ENCODE data around the gene BCL2L11. TPM values are rescaled to one million over a fixed set of nuclear protein-coding genes. Genes with fewer than 3 reads are reported as not detected.

Gene BCL2L11
- total and polyA plus RNA-seq, 2 donors (not counting 3 experiments of a cell fraction or from before 2014, with no cell fraction given) = 12.9 to 26.6 TPM

DNA sequence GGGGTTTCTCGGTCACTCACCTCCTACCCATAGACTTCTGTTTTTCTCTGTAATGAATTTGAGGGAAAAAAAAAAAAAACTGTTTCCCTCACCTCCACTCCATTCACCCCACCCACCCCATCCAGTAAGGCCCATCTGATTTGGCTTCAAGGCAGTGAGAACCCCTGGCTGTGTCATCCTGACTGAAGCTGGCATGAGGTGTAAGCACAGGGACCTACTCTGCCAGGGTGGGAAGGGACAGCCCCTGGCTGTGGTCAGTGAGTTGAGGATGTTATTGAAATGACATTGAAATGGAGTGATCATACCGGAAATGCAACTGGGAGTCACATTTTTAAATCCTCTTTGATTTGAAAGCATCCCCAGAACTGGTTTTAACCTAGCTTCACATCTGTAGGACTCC is 19.1 kb upstream of the BCL2L11 start:
- Histone ChIP-seq H3K4me3 (replicated peaks in 1 of 3; ENCODE audit: insufficient read depth in 1 of 3, low read depth in 1 of 3, low read length in 3 of 3) (no peak overlapping the region), H3K9ac (replicated peaks; ENCODE audit: extremely low read depth, insufficient read depth, low read length) (no peak overlapping the region), H3K9me1 (replicated peaks; ENCODE audit: control insufficient read depth, extremely low read depth, insufficient read depth, low read length) (no peaks in the 10 kb centered on the region), H2AFZ (ENCODE audit: low read depth, low read length) (no peak overlapping the region), H3K9me3 (replicated peaks; ENCODE audit: control insufficient read depth, insufficient read depth, low read length) (no peaks in the 10 kb centered on the region), H4K20me1 (replicated peaks; ENCODE audit: control insufficient read depth, extremely low read depth, insufficient read depth, low read length) (no peaks in the 10 kb centered on the region), H3K4me2 (ENCODE audit: insufficient read depth, low read length) (no peak overlapping the region), H3K27me3 (ENCODE audit: control insufficient read depth in 2 of 2, insufficient read depth in 2 of 2, low read length in 2 of 2) (peaks cover 25 to 33% of the 10 kb centered on the region in 2 experiments), H3K4me1 (ENCODE audit: control insufficient read depth, extremely low read depth, insufficient read depth, low read length) (no peaks in the 10 kb centered on the region), H3K79me2 (ENCODE audit: control insufficient read depth, insufficient read depth, low read length) (no peaks in the 10 kb centered on the region), H3K36me3 (ENCODE audit: control insufficient read depth in 2 of 2, extremely low read depth in 1 of 2, insufficient read depth in 2 of 2, low read length in 2 of 2) (no peaks in the 10 kb centered on the region), H3K27ac (ENCODE audit: insufficient read depth, low read depth, low read length) (no peak overlapping the region)
- ChIA-PET CTCF (interaction anchor here (0.6 kb wide), 1 partner anchor 92 kb away, joined by 3 read pairs; no protein-coding TSS in a partner anchor), POLR2A (no interaction called here)
- TF ChIP-seq FOS (IDR thresholded peaks at IDR 0.05; ENCODE audit: borderline replicate concordance, insufficient read depth, low read length) (no peak), JUN (IDR thresholded peaks at IDR 0.05; ENCODE audit: borderline replicate concordance, insufficient read depth, insufficient read length, low read depth) (no peak), GATA2 (IDR thresholded peaks at IDR 0.05; ENCODE audit: insufficient read depth, insufficient read length, low read depth, low read length) (no peak)
- TF ChIP-seq, protein P1, sequence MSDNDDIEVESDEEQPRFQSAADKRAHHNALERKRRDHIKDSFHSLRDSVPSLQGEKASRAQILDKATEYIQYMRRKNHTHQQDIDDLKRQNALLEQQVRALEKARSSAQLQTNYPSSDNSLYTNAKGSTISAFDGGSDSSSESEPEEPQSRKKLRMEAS (IDR thresholded peaks at IDR 0.05; ENCODE audit: insufficient read depth, insufficient read length) = no peak
- DNase-seq (ENCODE audit: low read depth, low spot score) (no peak), FAIRE-seq (no peak)
- intact Hi-C loops (cut with micrococcal nuclease) = no loop called here
- no TSS peak for BruUV-seq (replicated peaks)
- dilution Hi-C loops (cut with MboI; ENCODE audit: extremely low pct_ligation_motif_present, low sequenced_read_pairs) = no loop called here

DNA sequence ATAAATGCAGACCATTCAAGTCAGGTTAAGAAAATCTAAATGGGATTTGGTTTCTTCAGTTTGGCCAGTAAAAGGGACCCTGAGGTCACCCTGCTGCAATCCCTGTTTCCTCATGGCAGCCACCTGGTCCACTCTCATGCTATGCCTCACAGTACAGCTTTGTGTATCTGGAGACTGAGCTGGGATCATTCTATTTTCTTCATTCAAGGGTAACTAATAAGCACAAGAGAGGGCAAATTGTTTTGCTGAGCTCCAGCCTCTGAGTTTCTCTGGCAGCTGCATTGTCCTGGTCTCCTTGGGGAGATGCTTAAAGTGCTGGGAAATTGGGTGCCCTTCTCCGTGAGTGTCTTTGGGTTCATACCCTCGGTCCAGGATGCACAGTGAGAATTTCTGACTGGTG is 18.5 kb upstream of the BCL2L11 start:
- H3K4me1 ChIP-seq (ENCODE audit: control insufficient read depth, extremely low read depth, insufficient read depth, low read length) = no peaks in the 10 kb centered on the region
- H3K9me1 ChIP-seq (replicated peaks; ENCODE audit: control insufficient read depth, extremely low read depth, insufficient read depth, low read length) = no peaks in the 10 kb centered on the region
- H3K4me3 ChIP-seq (replicated peaks in 1 of 3; ENCODE audit: insufficient read depth in 1 of 3, low read depth in 1 of 3, low read length in 3 of 3) = no peak overlapping the region
- no peak for DNase-seq (ENCODE audit: low read depth, low spot score)
- H3K27me3 ChIP-seq (ENCODE audit: control insufficient read depth in 2 of 2, insufficient read depth in 2 of 2, low read length in 2 of 2) = peaks cover 26 to 35% of the 10 kb centered on the region in 2 experiments
- TF ChIP-seq EZH2 (IDR thresholded peaks at IDR 0.05; ENCODE audit: borderline replicate concordance, low read depth, low read length, severe bottlenecking) (no peak), MYC (IDR thresholded peaks at IDR 0.05; ENCODE audit: low read depth, low read length) (no peak), JUN (IDR thresholded peaks at IDR 0.05; ENCODE audit: borderline replicate concordance, insufficient read depth, insufficient read length, low read depth) (no peak), FOS (IDR thresholded peaks at IDR 0.05; ENCODE audit: borderline replicate concordance, insufficient read depth, low read length) (no peak), POLR2A (IDR thresholded peaks at IDR 0.05; ENCODE audit: low read depth, low read length) (no peak), GATA2 (IDR thresholded peaks at IDR 0.05; ENCODE audit: insufficient read depth, insufficient read length, low read depth, low read length) (no peak), POLR2AphosphoS5 (IDR thresholded peaks at IDR 0.05; ENCODE audit: insufficient read depth, low read depth, low read length) (no peak)
- TF ChIP-seq, protein P2, sequence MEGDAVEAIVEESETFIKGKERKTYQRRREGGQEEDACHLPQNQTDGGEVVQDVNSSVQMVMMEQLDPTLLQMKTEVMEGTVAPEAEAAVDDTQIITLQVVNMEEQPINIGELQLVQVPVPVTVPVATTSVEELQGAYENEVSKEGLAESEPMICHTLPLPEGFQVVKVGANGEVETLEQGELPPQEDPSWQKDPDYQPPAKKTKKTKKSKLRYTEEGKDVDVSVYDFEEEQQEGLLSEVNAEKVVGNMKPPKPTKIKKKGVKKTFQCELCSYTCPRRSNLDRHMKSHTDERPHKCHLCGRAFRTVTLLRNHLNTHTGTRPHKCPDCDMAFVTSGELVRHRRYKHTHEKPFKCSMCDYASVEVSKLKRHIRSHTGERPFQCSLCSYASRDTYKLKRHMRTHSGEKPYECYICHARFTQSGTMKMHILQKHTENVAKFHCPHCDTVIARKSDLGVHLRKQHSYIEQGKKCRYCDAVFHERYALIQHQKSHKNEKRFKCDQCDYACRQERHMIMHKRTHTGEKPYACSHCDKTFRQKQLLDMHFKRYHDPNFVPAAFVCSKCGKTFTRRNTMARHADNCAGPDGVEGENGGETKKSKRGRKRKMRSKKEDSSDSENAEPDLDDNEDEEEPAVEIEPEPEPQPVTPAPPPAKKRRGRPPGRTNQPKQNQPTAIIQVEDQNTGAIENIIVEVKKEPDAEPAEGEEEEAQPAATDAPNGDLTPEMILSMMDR (IDR thresholded peaks at IDR 0.05; ENCODE audit: extremely low read depth in 1 of 2, insufficient read depth in 1 of 2, low read depth in 1 of 2, low read length in 2 of 2) = no peak
- TF ChIP-seq, protein P1 (IDR thresholded peaks at IDR 0.05; ENCODE audit: insufficient read depth, insufficient read length) = no peak
- H3K36me3 ChIP-seq (ENCODE audit: control insufficient read depth in 2 of 2, extremely low read depth in 1 of 2, insufficient read depth in 2 of 2, low read length in 2 of 2) = no peaks in the 10 kb centered on the region
- H3K9me3 ChIP-seq (replicated peaks; ENCODE audit: control insufficient read depth, insufficient read depth, low read length) = no peaks in the 10 kb centered on the region
- no peak for FAIRE-seq
- ChIA-PET POLR2A (no interaction called here), CTCF (interaction anchor here (0.6 kb wide), 1 partner anchor 91 kb away, joined by 3 read pairs; no protein-coding TSS in a partner anchor)
- BruUV-seq (replicated peaks) = no TSS peak
- dilution Hi-C loops (cut with MboI; ENCODE audit: extremely low pct_ligation_motif_present, low sequenced_read_pairs) = no loop called here
- no peaks in the 10 kb centered on the region for H3K79me2 ChIP-seq (ENCODE audit: control insufficient read depth, insufficient read depth, low read length)
- H2AFZ ChIP-seq (ENCODE audit: low read depth, low read length) = no peak overlapping the region
- intact Hi-C loops (cut with micrococcal nuclease) = no loop called here
- H4K20me1 ChIP-seq (replicated peaks; ENCODE audit: control insufficient read depth, extremely low read depth, insufficient read depth, low read length) = no peaks in the 10 kb centered on the region
- no peak overlapping the region for H3K9ac ChIP-seq (replicated peaks; ENCODE audit: extremely low read depth, insufficient read depth, low read length)
- no peak overlapping the region for H3K27ac ChIP-seq (ENCODE audit: insufficient read depth, low read depth, low read length)
- H3K4me2 ChIP-seq (ENCODE audit: insufficient read depth, low read length) = no peak overlapping the region
